Measurements from ENCODE around the gene OAS2.

The OAS2 gene

DNA sequence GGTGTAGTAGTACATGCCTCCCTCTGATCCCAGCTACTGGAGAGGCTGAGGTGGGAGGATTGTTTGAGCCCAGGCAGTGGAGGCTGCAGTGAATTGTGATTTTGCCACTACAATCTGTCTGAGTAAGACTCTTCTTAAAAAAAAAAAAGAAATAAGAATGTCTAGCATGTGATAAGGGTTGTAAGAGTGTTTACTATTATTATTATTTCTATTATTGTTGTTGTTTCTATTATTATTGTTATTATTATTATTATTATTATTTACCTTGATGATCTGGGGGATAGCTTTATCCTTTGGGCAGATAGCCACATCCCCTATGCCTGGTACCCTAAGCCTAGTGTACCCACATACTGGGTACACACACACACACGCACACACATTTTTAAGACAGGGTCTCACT, 35.7 kb upstream of the OAS2 start:
- no peak for DNase-seq (ENCODE audit: low read depth)
- TF ChIP-seq, protein P1, sequence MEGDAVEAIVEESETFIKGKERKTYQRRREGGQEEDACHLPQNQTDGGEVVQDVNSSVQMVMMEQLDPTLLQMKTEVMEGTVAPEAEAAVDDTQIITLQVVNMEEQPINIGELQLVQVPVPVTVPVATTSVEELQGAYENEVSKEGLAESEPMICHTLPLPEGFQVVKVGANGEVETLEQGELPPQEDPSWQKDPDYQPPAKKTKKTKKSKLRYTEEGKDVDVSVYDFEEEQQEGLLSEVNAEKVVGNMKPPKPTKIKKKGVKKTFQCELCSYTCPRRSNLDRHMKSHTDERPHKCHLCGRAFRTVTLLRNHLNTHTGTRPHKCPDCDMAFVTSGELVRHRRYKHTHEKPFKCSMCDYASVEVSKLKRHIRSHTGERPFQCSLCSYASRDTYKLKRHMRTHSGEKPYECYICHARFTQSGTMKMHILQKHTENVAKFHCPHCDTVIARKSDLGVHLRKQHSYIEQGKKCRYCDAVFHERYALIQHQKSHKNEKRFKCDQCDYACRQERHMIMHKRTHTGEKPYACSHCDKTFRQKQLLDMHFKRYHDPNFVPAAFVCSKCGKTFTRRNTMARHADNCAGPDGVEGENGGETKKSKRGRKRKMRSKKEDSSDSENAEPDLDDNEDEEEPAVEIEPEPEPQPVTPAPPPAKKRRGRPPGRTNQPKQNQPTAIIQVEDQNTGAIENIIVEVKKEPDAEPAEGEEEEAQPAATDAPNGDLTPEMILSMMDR (IDR thresholded peaks at IDR 0.05; ENCODE audit: insufficient read depth, low read depth, low read length, missing control alignments), result no peak
- H3K4me3 ChIP-seq (ENCODE audit: low read depth, low read length), result no peak overlapping the region

DNA sequence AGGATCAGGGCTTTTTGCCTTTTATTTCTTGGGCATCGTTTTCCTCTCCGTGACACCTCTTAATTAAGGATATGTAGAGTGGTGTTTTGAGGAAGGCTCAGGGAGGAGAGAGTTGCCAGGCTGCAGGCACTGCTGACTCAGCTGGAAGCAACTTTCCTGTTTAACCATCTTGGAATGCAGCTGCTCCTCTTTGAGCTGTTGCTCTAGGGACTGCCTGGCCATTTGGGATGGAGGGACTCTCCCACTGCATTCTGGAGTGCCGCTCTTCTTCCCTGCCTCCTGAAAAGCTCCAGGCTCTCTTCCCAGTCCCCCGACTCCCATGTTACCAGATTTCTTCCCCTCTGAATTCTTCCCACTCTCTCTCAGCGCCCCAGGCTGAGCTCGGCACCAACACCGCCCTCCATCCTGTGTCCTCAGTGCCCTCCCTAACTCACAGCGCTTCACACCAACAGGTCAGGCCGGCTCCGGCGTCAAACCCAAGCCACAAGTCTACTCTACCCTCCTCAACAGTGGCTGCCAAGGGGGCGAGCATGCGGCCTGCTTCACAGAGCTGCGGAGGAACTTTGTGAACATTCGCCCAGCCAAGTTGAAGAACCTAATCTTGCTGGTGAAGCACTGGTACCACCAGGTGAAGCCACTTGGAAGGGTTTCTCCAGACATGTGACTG, 34.2 kb upstream of the OAS2 start:
- H3K4me3 ChIP-seq (ENCODE audit: low read depth, low read length), result no peak overlapping the region
- TF ChIP-seq, protein P1 (IDR thresholded peaks at IDR 0.05; ENCODE audit: insufficient read depth, low read depth, low read length, missing control alignments), result no peak
- no peak for DNase-seq (ENCODE audit: low read depth)

DNA sequence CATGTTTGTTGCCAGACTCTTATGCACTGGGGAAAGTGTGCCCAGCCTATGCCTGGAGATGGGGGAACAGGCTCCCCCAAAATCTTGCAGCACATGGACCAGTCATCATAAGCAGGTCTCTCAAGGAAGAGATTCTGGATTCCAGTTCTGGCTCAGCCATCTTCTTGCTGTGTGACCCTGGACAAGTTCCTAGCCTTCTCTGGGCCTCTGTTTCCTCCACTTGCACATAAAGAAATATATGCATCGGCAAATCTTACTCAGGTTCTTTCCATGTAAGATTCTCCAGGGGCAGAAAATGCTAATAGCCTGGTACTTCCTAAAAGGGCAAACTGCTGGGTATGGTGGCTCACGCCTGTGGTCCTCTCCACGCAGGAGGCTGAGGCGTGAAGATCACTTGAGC, 32.8 kb upstream of the OAS2 start:
- no peak for DNase-seq (ENCODE audit: low read depth)
- no peak overlapping the region for H3K4me3 ChIP-seq (ENCODE audit: low read depth, low read length)
- TF ChIP-seq, protein P1 (IDR thresholded peaks at IDR 0.05; ENCODE audit: insufficient read depth, low read depth, low read length, missing control alignments), result no peak

DNA sequence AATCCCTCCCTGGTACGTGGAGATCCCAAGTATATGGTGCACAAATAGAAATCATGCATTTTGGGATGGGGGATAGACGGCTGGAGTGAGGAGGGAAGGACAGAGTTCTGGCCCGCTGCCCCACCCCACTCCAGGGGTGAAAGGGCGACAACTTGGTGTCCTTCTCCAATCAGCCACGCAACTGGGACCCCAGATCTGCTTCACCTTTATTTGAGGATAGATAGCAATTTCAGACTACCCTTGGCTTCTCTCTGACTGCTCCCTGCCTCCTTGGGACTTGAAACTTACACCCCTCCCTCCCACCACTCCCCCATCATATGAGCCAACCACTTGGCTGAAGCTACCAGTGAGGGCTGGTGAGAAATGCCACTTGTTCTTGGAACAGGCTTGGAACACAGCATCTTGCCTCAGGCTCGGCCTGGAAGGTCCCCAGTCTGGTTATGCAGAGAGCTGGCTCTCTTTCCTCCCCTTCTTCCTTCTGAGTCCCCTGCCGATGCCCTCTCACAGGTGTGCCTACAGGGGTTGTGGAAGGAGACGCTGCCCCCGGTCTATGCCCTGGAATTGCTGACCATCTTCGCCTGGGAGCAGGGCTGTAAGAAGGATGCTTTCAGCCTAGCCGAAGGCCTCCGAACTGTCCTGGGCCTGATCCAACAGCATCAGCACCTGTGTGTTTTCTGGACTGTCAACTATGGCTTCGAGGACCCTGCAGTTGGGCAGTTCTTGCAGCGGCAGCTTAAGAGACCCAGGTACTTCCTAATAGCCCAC, 31.9 kb upstream of the OAS2 start:
- DNase-seq (ENCODE audit: low read depth), result no peak
- TF ChIP-seq, protein P1 (IDR thresholded peaks at IDR 0.05; ENCODE audit: insufficient read depth, low read depth, low read length, missing control alignments), result no peak
- no peak overlapping the region for H3K4me3 ChIP-seq (ENCODE audit: low read depth, low read length)

DNA sequence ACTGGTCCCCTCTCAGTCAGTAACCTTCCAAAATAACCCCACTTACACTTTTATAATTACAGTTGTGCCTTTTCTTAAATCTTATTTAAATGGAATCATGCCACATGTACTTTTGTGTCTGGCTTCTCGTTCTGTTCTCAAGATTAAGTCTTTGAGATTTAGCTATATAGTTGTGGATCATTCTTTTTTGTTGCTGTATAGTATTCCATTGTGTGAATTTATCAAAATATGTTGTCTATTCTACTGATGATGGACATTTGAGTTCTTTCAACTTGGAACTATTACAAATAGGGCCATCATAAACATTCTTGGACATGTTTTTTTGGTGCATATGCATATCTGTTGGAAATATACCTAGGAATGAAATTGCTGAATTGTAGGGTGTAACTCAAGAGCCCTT, 31.0 kb upstream of the OAS2 start:
- no peak overlapping the region for H3K4me3 ChIP-seq (ENCODE audit: low read depth, low read length)
- no peak for DNase-seq (ENCODE audit: low read depth)
- TF ChIP-seq, protein P1 (IDR thresholded peaks at IDR 0.05; ENCODE audit: insufficient read depth, low read depth, low read length, missing control alignments), result no peak

DNA sequence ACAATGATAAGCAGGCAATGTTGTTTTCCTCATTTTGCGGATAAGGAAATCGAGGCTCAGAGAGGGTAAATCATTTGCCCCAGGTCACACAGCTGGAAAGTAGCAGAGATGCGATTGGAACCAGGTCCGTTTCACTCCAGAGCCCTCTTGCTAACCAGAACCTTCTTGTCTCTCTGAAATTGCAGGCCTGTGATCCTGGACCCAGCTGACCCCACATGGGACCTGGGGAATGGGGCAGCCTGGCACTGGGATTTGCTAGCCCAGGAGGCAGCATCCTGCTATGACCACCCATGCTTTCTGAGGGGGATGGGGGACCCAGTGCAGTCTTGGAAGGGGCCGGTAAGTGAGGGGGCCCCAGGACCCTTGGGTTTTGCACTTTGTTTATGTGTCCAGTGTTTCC, 30.6 kb upstream of the OAS2 start:
- TF ChIP-seq, protein P1 (IDR thresholded peaks at IDR 0.05; ENCODE audit: insufficient read depth, low read depth, low read length, missing control alignments), result no peak

More for the DNA sequence above, 30.6 kb upstream of the OAS2 start:
- DNase-seq (ENCODE audit: low read depth), result no peak
- no peak overlapping the region for H3K4me3 ChIP-seq (ENCODE audit: low read depth, low read length)

Data from GM12865 (cell line).